AG04450 (cell line): ENCODE measurements around the gene WWOX. TPM values are rescaled to one million over a fixed set of nuclear protein-coding genes. Genes with fewer than 3 reads are reported as not detected.

Experiments
- CTCF ChIA-PET: fragments of 300-600, 350-600 bp; formaldehyde crosslinking; extraction: SDS; loops from one replicate; lab custom pipeline; 2022; ENCODE audit warnings: antibody characterized with exemption, inconsistent platforms; lab: Charles Lee
- POLR2A ChIA-PET: fragments of 350-600 bp; formaldehyde crosslinking; extraction: SDS; loops from one replicate; lab custom pipeline; 2021; ENCODE audit warnings: antibody characterized with exemption, inconsistent platforms; lab: Yijun Ruan, JAX
- DNase-seq: peaks from one replicate; pipeline ENCODE4 v3.0.0-alpha.2; 2011; ENCODE audit warnings: low read depth, low spot score
- H3K27ac ChIP-seq: one replicate; pipeline ENCODE4 v1.5.1; 2012; ENCODE audit warnings: low read depth, low read length, control low read depth
- H3K27me3 ChIP-seq: one replicate; pipeline ENCODE4 v1.6.0; 2012; ENCODE audit warnings: low read length; ENCODE audit not compliant: control insufficient read depth, insufficient read depth
- H3K4me3 ChIP-seq: 2 replicates; pipeline ENCODE4 v1.5.1; 2011; ENCODE audit warnings: mild to moderate bottlenecking, low read depth, low read length, control low read depth
- H3K9me3 ChIP-seq: 2 replicates; pipeline ENCODE4 v1.5.1; 2012; ENCODE audit warnings: low read length; ENCODE audit not compliant: control insufficient read depth, insufficient read depth
- polyA plus RNA-seq: library from polyadenylated mRNA; depleted of rRNA; stranded (reverse); fragments of >200 nt; gene quantifications from 2 replicates; pipeline ENCODE4 v1.2.3, GENCODE V29; 2011
- TF ChIP-seq, protein P1 (sequence below): IDR thresholded peaks from 2 replicates; pipeline ENCODE4 v1.5.1; 2011; ENCODE audit warnings: low read depth, low read length, control low read depth, inconsistent platforms

Gene WWOX
- polyA plus RNA-seq, 1 experiment, result 2.1 TPM

DNA sequence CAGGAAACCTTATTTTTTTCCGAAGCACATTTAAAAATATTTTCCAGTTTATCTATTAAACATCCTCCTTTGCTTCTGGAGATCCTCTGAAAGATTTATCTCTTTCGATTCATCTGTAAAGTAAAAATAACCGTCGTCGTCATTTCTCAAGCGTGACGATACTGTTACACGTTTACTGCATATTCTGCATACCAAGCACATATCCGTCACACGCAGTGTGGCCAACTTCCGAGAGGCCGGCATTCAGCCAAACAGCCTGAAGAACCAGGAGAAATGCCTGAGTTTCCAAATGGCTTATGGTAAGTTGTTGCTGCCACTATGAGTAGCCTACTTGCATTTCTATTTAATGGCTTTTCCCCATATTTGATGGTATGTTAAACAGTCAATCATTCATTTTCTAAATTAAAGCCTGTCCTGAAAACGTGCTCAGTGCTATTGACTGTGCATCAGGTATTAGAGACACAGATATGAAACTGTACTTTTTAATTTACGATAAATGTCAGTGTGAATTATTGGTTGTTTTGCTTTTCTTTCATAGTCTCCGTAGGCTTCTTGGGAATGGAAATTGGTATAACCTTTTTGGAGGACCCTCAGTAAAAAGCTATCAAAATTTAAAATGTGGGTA lies 275.7 kb downstream of the WWOX start:
- ChIA-PET CTCF (no interaction called here), POLR2A (no interaction called here)
- H3K27me3 ChIP-seq, result no peaks in the 10 kb centered on the region
- H3K27ac ChIP-seq, result no peak overlapping the region
- no peak overlapping the region for H3K4me3 ChIP-seq
- no peak for DNase-seq
- TF ChIP-seq, protein P1, sequence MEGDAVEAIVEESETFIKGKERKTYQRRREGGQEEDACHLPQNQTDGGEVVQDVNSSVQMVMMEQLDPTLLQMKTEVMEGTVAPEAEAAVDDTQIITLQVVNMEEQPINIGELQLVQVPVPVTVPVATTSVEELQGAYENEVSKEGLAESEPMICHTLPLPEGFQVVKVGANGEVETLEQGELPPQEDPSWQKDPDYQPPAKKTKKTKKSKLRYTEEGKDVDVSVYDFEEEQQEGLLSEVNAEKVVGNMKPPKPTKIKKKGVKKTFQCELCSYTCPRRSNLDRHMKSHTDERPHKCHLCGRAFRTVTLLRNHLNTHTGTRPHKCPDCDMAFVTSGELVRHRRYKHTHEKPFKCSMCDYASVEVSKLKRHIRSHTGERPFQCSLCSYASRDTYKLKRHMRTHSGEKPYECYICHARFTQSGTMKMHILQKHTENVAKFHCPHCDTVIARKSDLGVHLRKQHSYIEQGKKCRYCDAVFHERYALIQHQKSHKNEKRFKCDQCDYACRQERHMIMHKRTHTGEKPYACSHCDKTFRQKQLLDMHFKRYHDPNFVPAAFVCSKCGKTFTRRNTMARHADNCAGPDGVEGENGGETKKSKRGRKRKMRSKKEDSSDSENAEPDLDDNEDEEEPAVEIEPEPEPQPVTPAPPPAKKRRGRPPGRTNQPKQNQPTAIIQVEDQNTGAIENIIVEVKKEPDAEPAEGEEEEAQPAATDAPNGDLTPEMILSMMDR, result no peak
- peaks cover 14% of the 10 kb centered on the region for H3K9me3 ChIP-seq

DNA sequence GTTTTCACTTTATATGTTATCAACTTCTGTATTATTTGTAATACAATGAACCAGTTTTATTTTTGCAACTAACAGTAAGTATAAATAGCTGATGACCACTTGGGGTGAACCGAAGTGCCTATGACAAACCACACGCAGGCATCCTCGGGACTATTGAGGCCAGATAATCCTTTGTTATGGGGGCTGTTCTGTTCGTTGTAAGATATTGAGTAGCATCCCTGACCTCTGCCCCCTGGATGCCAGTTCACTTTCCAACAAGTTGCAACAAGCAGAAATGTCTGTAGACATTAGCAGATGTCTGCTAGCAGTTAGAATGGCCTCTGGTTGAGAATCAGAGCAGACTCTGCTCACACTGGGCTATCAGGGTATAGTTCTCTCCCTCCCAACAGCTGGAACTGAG lies 277.0 kb downstream of the WWOX start:
- ChIA-PET POLR2A (no interaction called here), CTCF (no interaction called here)
- Histone ChIP-seq H3K27me3 (no peaks in the 10 kb centered on the region), H3K9me3 (peaks cover 20% of the 10 kb centered on the region), H3K4me3 (no peak overlapping the region), H3K27ac (no peak overlapping the region)
- DNase-seq, result no peak
- TF ChIP-seq, protein P1, result no peak

DNA sequence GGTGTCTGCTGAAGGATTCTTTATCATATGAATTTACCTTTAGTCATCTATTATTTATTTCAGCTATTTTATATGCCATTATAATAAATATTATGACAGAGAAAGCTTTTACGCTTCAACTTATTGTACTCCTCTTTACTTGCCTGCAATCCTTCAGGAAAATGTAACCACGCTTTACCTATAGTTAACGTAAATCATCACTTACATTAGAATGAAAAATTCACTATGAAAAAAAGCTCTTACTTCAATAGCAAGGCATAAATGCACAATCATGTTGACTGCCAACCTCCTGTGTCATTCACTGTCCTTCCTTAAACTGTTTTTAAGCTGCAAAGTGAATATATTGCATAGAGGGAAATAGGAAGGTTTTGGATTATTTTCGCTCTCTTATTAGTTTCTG lies 277.9 kb downstream of the WWOX start:
- no peaks in the 10 kb centered on the region for H3K27me3 ChIP-seq
- no peak overlapping the region for H3K27ac ChIP-seq
- ChIA-PET CTCF (no interaction called here), POLR2A (no interaction called here)
- H3K4me3 ChIP-seq, result no peak overlapping the region
- DNase-seq, result no peak
- TF ChIP-seq, protein P1, result no peak
- peaks cover 23% of the 10 kb centered on the region for H3K9me3 ChIP-seq

DNA sequence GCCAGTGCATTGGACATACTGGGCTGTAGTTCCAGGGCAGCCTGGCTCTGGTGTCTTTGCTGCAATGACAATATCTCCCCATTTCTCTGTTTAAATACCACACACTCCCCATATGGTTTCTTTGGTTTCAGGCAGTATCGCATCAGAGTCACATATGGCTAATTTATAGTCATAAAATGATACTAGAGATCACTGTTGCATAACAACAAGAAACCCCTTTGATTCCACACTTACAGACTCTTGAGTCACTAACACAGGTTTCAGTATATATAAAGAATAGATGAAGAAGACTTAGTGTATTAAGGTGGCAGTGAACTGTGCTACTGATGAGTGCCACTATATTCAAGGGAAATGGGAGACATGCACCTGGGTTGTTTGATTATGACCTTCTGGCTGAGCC lies 281.6 kb downstream of the WWOX start:
- POLR2A ChIA-PET, result no interaction called here
- H3K4me3 ChIP-seq, result no peak overlapping the region
- DNase-seq, result no peak
- TF ChIP-seq, protein P1, result no peak
- CTCF ChIA-PET, result no interaction called here
- no peaks in the 10 kb centered on the region for H3K27me3 ChIP-seq
- H3K27ac ChIP-seq, result no peak overlapping the region
- peaks cover 35% of the 10 kb centered on the region for H3K9me3 ChIP-seq

DNA sequence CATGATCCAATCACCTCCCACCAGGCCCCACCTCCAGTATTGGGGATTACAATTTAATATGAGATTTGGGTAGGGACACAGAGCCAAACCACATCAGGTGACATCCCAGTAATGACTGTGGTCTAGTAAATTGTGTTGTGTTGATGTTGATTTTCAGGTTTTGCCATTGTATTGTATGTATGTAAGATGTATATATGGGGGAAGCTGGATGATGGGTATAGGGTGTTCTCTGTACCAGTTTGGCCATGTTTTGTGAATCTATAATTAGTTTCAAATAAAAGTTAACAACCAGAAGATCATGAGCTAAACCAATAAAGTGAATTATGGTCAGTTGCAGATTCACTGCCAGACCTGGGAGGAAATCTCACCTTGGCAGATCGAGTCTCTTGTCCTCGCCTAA lies 283.7 kb downstream of the WWOX start:
- Histone ChIP-seq H3K4me3 (no peak overlapping the region), H3K27me3 (no peaks in the 10 kb centered on the region), H3K9me3 (peaks cover 36% of the 10 kb centered on the region), H3K27ac (no peak overlapping the region)
- TF ChIP-seq, protein P1, result no peak
- ChIA-PET CTCF (no interaction called here), POLR2A (no interaction called here)
- DNase-seq, result no peak
